Endometrial microvascular endothelial cells (primary cell): ENCODE measurements around the gene HNRNPK. TPM values are rescaled to one million over a fixed set of nuclear protein-coding genes. Genes with fewer than 3 reads are reported as not detected.

Experiments used
- in situ Hi-C: cut with HindIII; loops from 2 replicates; pipeline ENCODE4 v1.10.0; 2017; ENCODE audit warnings: low sequenced_read_pairs, low pct_unique_long_range_greater_than_20kb; ENCODE audit errors: inconsistent ontology term
- total RNA-seq: library from RNA; depleted of rRNA; stranded (reverse); fragments of >200 nt; gene quantifications from one replicate; pipeline ENCODE4 v1.2.3, GENCODE V29; 2015; ENCODE audit errors: inconsistent ontology term

Gene HNRNPK
- total RNA-seq, 1 donor from 2014 or later: 675 TPM

GRCh38 chr9:83980395-83981125 lies 545 bp upstream of the HNRNPK start, which contains the start of gene RMI1:
Gene RMI1 (plus strand): TSS chr9:83980805. CDS start chr9:84000987, 20,182 bp downstream.
- in situ Hi-C loops: loop anchor here (25.0 kb wide), 1 partner anchor 182 kb away; no protein-coding TSS in a partner anchor

DNA sequence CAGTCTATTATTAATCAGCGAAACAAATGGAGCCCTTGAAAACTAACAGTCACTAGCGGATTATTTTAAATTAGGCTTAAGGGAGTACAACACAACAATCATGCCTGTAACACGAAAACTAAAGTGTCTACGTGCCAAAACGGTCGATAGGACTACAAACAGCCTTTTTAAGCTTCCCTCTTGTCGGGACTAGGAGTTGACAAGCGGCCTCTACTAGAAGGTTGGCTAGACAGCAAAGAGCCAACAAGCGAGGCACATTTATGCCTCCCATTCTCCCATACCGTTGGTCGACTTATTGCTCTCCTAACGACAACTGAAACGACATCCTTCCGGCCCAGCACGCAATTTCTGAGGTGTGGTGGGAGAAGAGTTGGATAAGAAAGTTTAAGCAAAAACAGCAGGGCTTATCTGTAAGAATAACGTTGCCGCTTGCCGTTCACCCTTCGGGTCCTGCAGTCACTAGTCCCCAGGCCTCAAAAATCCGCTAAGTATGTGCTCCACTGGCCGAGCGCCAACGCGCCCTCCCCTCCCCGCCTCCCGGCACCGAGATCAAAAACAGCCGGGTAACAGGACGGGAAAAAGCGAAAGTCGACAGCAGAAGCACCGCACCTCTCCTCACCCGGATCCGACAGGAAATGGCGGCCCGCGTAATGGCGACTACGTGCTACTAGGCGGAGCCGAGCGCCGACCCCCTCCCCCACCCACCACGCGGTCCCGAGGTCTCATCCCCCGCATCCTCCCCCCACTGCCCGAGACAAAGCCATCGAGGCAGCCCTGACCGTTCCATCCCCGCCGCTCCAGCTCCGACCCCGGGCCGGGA lies 813 bp downstream of the HNRNPK start:
- in situ Hi-C loops: loop anchor here (25.0 kb wide), 1 partner anchor 183 kb away; no protein-coding TSS in a partner anchor

DNA sequence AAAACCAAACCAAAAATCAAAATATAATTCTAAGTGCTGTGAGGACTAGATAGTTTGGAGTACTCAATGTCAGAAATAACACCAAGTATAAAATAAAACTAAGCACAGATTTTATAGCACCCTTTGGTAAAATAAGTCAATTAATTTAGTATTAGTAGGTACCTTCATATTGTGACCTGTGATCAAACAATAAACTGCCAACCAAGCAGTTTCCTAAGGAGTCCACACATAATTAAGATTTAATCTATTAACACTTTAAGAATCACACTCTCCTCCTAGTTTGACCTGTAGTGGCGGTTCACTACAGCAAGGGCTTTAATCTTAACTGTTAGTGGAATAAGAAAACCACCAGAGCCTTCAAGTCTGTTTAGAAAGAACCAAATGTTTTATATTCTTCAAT lies 2.8 kb downstream of the HNRNPK start:
- in situ Hi-C loops: loop anchor here (25.0 kb wide), 1 partner anchor 185 kb away; no protein-coding TSS in a partner anchor

GRCh38 chr9:83976372-83976771 lies 3.6 kb downstream of the HNRNPK start:
- in situ Hi-C loops: loop anchor here (25.0 kb wide), 1 partner anchor 186 kb away; no protein-coding TSS in a partner anchor

GRCh38 chr9:83975300-83975699 lies 4.7 kb downstream of the HNRNPK start:
- in situ Hi-C loops: loop anchor here (25.0 kb wide), 1 partner anchor 187 kb away; no protein-coding TSS in a partner anchor

DNA sequence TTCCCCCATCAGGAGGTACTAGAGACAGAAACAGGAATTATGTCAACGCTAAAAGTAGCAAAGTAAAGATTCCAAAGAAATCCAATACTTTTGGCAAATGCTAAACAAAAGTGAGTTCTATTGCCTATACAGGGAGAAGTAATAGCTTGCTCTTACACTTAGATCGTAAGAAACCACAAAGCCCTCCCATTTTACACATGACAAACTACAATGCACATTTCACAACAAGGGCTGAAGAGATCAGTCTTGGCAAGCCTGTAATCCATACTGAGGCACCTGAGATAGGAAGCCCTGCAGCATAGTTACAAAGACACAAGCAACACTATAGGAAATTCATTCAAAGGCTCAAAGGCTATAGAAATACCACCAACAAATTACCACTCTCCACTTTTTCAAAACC lies 7.7 kb downstream of the HNRNPK start:
- in situ Hi-C loops: no loop called here

- in situ Hi-C loops: no loop called here
These were observed 8.5 kb downstream of the HNRNPK start for GRCh38 chr9:83971485-83971884.

DNA sequence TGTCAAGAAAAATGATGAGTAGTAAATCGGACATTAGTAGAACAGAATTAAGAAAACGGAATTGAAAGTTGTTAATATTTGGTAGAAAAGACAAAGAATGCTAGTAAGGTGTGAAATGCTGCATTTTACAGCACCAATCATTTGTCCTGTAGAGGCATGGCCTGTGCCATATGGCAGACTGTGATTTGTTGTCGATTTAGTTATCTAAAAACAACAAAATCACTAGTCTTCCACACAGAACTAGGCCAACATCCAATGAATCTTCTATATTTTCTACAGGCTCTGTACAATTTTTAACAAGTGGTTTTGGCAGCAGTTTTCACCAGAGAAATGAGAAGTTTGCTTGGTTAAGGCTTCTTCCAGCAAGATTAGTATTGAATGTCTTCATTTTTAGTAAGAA lies 10.4 kb downstream of the HNRNPK start:
- in situ Hi-C loops: no loop called here

GRCh38 chr9:83967073-83967472 lies 12.9 kb downstream of the HNRNPK start:
- in situ Hi-C loops: no loop called here

GRCh38 chr9:83966209-83966582 lies 13.8 kb downstream of the HNRNPK start:
- in situ Hi-C loops: no loop called here

DNA sequence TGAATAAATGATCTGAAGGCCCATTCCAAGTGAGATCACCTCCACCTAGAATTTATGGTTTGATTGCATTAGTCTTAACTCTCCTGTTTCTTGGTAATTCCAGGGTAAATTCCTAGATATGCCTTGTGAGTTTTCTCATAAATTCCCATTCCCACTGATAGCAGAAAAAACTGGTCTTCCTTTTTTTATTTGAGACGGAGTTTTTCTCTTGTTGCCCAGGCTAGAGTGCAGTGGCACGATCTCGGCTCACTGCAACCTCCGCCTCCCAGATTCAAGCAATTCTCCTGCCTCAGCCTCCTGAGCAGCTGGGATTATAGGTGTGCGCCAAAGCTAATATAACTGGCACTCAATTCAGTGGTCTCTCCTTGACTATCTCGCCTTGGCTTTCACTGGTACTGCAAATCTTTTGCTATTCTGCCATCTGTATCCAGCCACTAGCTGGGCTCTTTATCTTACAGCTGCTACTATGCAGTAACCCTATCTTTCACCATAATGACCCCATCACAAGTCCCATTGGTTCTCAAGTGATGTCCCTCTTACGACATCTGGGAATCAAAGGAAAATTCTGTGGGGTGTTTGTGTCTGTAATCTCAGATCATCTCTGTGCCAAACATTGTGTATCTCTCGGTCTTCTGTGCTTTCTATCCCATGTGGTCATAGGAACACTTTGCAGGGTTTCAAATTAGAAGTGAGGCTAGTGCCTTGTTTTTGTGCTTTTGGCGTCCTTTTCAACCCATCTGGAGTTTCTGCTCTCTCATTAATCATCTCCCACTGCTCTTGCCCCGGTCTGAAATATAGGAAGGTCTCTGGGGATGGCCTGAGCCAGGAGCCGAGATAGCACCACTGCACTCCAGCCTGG lies 14.4 kb downstream of the HNRNPK start:
- in situ Hi-C loops: no loop called here

- in situ Hi-C loops: no loop called here
These were observed 15.1 kb downstream of the HNRNPK start for GRCh38 chr9:83964973-83965349.

GRCh38 chr9:83962165-83962564 lies 17.9 kb downstream of the HNRNPK start:
- in situ Hi-C loops: no loop called here

GRCh38 chr9:83960991-83961390 lies 19.0 kb downstream of the HNRNPK start:
- in situ Hi-C loops: no loop called here

GRCh38 chr9:83959061-83959460 lies 21.0 kb downstream of the HNRNPK start:
- in situ Hi-C loops: no loop called here

DNA sequence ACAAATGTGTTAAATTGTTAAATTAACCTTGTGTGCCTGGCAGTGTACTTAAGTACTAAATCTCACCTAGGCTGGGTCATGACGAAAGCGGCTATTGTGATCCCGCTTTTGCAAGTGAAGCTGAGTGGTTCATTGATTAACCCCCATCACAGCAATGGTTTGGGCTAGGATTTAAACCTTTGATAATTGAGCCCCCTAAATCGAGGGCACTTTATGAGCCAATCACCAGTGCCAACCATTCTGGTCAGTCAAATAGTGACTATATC lies 22.8 kb downstream of the HNRNPK start:
- in situ Hi-C loops: no loop called here

GRCh38 chr9:83956436-83957247 lies 23.4 kb downstream of the HNRNPK start:
- in situ Hi-C loops: no loop called here

DNA sequence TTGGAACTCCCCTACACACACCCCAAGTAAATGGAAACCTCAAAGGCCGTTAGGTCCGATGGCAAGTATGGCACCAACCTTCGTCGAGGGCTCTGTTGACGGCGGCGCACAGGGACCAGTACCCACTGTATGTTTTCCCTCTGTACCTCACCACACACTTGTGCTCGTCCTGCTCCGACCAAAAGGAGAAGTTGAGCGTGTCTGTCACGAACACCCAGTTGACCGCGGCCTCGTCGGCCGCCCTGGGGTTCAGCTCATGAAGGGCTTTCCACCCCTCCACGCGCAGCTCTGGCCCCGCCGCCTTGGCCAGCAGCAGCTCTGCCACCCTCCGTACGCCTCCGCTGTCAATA lies 24.0 kb downstream of the HNRNPK start:
- in situ Hi-C loops: no loop called here

- in situ Hi-C loops: loop anchor here (25.0 kb wide), 1 partner anchor 314 kb away; no protein-coding TSS in a partner anchor
These were observed 31.9 kb downstream of the HNRNPK start for GRCh38 chr9:83948096-83948495.
